Hematopoietic multipotent progenitor cell treated with erythropoietin and hydrocortisone succinate and interleukin-3 and kit ligand, for 8 days (in vitro differentiated cells): ENCODE results near the gene RIC8B.
"Not testable (repeated sequence)": the region's sequence is repeated elsewhere in the genome, so short reads cannot be mapped to it uniquely, and the experiment has no call there.

Source experiments
- DNase-seq: peaks from one replicate; pipeline ENCODE4 v3.0.0-alpha.2; 2015

The RIC8B gene, protein sequence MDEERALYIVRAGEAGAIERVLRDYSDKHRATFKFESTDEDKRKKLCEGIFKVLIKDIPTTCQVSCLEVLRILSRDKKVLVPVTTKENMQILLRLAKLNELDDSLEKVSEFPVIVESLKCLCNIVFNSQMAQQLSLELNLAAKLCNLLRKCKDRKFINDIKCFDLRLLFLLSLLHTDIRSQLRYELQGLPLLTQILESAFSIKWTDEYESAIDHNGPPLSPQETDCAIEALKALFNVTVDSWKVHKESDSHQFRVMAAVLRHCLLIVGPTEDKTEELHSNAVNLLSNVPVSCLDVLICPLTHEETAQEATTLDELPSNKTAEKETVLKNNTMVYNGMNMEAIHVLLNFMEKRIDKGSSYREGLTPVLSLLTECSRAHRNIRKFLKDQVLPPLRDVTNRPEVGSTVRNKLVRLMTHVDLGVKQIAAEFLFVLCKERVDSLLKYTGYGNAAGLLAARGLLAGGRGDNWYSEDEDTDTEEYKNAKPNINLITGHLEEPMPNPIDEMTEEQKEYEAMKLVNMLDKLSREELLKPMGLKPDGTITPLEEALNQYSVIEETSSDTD

DNA sequence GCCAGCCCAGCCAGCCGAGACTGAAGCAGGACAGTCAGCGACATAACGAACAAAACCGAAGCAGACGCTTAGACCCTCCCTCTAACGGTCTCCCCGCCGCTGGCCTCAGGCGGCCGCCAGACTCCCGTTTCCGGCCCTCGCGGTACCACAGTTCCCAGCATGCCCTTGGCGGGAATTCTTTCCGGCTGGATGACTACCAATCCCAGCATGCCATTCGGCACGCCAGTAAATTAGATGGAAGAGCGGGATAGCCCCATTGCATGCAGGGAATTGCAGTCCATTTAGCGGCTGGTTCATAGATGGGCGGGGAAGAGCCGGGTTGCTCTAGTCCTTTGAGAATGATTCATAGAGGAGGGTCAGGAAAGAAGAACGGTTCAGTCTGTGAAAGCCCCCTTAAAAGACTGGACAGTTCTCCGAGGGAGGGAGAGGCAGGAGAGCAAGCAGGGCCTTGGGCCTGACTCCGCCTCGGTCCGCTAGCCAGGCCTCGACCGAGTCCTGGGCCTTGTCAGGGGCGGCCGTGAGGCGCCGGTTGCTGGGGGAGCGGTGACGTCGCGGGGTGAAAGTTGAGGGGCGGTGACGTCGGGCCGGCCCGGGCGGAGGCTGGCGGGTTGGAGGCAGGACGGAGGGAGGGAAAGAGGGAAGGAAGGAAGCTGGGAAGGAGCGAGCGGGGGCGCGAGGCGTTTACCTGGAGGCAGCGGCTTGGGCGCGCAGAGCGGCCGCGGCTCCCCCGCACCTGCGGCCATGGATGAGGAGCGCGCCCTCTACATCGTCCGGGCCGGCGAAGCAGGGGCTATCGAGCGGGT is at the start of gene RIC8B:
TSS of gene RIC8B (plus strand) at position 678 of the 803 bp plus-strand sequence. CDS start at position 742, 64 bp downstream.
- peak; percentile 99 for DNase-seq

DNA sequence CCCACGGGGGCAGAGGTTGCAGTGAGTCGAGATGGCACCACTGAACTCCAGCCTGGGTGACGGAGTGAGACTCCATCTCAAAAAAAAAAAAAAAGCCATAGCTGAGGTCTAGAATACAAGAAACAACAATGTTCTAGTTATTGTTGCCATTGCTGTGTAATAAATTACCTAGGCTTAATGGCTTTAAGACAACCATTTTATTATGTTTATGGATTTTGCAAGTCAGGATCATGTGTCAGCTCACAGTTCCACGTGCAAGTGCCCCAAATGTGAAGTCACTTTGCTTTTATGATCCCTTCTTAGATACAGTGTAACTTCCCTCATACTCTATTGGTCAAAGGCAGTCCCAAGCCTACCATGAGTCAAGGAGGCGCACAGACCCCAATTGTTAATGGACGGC is 49.5 kb upstream of the RIC8B start:
- DNase-seq = no peak

DNA sequence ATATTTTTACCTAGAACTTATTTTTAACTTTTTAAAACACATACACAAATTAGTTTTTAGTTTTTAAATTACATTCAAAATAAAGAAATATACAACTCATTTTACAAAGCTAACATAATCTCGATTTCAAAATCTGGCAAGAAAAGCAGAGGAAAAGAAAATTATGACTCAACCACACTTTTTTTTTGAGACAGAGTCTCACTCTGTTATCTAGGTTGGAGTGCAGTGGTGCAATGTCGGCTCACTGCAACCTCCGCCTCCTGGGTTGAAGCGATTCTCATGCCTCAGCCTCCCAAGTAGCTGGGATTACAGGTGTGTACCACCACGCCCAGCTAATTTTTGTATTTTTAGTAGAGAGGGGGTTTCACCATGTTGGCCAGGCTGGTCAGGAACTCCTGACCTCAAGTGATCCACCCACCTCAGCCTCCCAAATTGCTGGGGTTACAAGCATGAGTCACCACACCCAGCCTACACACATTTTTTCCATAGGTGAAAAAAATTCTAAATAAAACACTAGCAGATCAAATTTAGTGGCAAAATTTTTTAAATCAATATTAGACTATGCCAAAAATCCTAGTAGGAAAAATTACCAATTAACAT is 47.8 kb upstream of the RIC8B start:
- not testable (repeated sequence) for DNase-seq

DNA sequence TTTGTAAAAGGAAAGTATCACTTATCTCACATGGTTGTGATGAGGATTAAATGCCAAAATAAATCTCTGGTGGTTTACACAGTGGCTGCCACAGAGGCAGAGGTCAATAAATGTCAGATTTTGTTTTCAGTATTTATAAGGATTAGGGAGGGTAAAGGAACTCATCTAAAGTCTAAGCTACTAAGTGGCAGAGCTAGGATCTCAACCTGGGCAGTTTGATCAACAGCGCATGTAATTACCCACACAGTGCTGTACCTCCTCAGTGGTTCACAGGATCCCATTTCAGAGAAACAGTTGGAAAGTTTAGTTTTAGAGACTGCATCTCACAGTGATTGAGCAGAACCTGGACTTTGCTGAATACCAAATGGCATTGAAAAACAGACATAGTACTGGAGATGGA is 44.9 kb upstream of the RIC8B start:
- no peak for DNase-seq

DNA sequence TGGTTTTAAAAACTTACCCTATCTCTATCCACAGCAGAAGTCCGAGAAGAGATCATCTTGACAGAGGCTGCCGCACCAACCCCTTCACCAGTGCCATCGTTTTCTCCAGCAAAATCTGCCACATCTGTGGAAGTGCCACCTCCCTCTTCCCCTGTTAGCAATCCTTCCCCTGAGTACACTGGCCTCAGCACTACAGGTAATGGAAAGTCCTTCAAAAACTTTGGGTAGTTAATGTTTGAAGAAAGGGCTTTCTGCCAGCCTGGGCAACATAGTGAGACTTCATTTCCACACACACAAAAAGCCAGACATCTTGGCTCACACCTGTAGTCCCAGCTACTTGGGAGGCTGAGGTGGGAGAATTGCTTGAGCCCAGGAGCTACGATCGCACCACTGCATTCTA is 41.6 kb upstream of the RIC8B start:
- DNase-seq = no peak

DNA sequence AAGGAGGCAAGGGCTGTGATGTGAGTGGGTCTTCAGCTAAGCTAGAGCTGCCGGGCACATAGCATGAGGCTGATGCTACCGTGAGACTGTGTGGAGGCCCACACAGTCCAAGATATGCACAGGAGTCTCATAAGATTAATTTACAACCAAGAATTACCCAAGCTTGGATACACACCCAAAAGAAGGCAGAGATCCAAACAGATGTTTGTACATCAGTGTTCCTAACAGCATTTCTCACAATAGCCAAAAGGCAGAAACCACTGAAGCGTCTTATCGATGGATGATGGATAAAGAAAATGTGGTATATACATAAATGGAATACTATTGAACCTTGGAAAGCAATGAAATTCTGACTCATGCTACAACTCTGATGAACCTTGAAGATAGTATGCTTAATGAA is 40.8 kb upstream of the RIC8B start:
- no peak for DNase-seq

DNA sequence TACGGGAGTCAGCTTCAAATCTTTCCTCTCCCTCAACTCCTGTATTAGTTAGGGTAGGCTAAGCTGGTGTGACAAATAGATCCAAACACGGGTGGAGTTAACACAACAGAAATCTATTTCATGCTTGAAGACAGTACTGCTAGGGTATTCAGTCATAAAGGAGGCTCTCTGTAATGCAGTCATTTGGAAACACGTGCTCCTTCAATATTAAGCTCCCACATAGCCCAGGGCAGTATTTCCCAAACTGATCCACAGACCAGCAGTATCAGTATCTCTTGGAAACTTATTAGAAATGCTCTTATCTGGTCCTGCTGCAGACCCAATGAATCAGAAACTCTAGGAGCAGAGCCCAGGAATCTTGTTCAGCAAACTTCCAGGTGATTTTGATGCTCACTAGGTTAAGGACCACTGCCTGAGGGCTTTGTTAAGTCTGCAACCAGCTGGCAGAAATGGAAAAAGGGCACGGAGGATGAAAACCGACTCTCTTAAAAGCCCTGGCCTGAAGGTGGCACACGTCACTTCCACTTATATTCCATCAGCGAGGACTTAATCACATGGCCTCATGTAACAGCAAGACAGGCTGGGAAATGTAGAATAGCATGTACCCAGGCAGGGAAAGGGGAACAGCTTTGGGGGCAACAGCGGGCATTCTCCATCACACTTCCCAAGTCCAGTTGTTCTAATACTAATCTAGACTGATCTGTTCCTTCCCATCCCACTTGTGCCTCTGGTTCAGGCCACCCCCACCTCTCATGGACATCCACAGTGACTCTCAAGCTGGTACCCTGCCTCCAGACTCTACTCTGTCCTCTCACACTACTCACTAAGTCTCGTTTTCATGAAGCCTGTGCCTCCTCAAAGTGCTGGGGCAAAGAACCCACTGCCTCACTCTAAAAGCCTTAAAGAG is 38.2 kb upstream of the RIC8B start:
- DNase-seq = peak; percentile 3

DNA sequence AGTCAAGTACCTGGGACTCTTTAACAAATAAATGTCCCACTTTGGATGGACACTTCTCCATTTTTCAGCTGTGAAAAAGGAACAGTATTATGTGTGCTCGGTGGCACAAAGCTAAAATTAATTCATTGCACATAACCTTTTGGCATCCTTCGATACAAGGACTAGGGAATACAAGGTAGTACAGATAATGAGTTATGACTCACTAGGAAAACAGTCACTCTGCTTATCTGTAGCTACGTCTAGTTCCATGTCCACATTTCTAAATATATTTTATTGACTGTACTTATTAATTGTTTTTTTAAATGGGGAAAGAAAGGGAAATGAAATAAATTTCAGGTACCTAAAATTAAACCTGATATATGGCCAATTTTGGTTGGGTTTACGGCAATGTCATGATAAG is 35.2 kb upstream of the RIC8B start:
- no peak for DNase-seq

DNA sequence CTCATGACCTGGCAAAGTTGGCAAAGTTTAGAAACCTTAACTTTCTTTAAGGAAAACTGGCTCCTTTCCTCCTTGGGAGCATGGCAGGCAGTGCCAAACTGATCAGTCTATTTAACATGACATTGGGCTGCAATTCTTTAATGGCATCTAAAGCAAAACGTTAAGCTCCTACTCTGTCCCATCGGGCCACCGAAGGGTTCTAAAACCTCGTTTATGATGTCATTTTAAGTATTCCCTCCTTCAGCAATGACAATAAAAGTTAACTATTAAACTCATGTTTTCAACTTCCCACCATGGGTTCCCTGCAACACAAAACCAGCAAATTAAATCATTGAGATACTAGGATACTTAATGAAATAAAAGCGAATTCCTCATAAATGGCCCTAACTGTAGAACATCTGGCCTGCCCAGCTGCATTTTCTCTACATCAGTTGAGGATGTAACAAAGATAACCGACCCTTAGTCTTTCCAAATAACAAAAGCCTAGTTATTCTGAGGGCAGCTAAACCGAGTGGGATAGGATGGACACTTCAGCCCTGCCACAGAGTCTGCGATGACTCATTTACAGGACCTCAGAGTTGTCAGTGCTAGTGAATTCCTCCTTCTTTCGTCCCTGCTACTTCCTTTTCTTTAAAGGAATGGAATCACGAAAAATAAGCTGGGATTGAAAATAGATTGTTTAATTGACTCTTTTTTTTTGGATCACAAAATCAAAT is 34.5 kb upstream of the RIC8B start:
- no peak for DNase-seq

DNA sequence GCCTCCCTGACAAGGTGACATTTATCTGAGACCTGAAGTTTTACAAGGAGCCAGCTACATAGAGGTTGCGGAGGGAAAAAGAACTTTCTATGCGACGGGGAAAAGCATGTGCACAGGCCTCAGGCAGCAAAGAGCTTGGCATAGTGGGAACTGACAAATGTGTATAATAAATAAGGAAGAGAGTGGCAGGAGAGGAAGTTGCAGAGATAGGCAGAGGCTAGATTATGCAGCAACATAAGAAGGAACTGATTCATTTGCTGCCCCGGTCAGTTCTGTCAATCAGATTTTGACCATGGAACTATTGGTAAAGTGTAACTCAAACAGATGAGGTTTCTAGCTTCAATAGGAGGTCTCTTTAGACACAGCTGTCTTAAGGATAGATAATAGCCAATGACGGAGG is 33.7 kb upstream of the RIC8B start:
- no peak for DNase-seq

DNA sequence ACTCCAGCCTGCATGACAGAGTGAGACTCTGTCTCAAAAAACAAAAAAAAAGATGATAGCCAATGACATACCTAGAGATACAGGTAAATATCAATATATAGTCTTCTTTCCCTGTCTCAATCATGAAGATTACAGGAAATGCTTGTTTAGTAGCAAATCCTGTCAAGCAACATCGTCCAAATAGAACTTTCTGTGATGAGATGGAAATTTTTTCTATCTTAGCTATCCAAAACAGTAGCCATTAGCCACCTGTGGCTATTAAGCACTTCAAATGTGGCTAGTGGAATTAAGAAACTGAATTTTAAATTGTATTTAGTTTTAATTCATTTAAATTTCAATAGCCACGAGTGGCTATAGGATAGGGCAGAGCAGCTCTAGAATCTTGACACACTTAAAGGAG is 33.2 kb upstream of the RIC8B start:
- DNase-seq = no peak

DNA sequence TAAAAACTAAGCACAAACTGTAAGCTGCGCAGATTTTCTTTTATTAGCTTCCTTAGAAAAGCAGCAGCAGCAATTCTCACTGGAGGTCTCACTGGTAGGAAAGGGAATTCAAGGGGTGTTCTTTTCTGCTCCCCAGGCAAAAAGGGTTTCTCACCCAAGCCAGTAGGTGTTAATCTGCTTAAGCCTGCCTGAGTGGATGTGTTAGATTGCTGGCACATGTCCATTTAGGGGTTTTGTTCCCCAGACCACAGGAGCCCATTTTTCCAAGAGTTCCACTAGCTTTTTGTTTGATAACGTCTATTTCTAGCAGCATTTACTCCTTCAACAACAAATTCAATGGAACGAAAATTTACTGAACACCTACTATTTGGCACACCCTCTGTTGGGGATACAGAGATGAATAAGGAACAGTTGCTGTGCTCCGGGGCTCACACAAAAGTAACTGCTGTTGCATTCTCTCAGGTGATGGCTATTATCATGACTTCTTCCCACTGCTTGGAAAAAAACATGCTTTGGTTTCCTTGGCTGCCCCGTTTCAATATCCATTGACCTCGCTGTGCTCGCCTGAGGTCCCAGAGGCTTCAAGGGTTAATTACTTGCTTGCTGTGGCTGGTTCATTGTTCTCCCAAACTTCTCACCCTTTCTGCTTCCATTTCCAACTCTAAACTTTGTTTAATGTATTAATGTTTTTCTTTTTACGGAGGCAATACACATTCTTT is 31.1 kb upstream of the RIC8B start:
- DNase-seq = no peak

DNA sequence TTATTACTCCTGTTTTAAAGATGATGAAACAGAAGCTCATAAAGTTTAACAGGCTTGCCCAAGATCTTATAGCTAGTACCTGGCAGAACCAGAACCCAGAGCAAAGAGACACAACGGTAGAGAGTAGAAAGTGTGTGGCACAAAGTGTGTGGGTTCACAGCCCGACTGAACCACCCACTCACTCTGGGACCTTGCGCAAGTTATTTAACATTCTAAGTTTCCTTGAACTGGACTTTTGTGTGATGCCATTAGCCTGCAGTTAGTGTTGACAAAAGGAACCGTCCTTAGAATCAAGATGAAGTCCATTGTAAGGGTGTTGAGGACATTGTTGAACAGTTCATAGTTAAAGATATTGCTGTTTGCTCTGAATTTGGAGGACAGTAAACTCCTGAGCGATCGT is 29.9 kb upstream of the RIC8B start:
- no peak for DNase-seq

DNA sequence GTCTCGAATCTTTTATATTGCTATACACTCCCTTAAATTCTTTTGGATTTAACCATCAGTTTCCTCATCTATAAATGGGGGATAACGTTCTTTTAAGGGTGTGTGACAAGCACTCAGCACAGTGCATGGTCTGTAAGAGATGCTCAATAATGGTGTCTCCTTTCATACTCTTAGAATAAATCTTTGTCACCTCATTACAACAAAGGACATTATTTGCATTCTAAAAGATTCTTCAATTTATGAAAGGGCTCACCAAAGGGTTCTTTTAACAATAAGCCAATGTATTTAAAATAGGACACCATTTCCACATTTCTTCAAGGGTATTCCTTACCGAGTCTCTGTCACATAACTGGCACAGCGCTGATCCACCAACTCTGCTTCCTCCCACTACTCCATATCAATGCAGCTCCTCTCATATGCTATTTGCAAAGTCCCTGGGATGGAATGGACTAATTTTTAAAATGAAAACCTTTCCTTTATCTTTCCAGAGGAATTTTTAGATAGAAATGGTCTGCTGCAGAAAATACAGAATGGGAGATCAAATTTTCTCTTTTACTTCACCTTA is 29.2 kb upstream of the RIC8B start:
- no peak for DNase-seq

DNA sequence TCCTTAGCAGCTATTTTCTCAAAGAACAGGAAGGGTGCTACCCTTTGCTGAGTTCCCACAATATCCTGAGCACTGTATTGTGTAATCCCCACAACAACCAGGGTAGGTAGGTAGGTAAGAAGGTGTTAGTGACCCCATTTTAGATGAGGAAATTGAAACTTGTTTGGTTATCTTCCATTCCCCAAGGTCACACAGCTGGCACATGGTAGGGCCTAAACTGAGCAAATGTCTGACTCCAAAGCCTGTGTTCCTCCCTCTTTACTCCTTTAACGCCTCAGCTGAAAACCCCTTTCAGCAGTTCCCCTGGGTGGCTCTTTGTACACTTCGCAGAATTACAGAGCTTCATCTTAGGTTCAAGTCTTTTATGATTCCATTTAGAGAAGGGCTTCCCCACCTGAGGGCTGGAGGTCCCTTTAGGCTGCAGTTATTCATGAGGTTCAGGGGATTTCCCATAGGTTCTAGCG is 26.5 kb upstream of the RIC8B start:
- no peak for DNase-seq

DNA sequence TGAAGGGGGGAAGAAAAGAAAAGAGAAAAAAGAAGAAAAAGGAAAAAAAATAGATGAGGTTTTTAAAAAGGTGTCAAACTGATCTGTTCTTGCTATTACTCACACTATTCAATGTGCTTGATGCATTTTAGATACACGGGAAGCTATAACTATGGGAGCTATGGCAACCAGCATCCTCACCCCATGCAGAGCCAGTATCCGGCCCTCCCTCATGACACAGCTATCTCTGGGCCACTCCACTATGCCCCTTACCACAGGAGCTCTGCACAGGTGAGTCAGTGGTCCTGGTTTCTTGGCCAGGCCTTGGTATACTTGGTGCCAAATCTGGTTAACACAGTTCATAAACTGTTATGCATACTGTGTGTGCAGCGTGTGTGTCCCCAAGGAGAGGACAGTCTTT is 24.0 kb upstream of the RIC8B start:
- DNase-seq = no peak

DNA sequence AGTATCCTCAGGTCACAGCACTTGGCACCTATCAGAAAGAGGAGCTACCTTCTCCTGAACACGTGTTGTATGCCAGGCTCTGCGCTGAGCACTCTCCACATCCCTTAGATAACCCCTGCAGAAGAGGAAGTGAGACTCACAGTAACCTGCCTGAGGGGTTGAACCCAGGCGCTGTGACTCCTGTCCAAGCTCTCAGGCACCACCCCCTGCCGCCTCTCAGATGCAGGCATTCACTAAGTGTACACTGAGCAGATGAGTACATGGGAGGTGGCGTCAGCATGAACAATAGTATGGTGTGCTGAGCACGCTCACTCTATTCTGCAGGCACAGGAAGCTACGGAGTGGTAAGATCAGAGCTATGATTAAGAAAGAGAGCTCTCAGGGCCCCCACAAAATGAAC is 21.0 kb upstream of the RIC8B start:
- no peak for DNase-seq

DNA sequence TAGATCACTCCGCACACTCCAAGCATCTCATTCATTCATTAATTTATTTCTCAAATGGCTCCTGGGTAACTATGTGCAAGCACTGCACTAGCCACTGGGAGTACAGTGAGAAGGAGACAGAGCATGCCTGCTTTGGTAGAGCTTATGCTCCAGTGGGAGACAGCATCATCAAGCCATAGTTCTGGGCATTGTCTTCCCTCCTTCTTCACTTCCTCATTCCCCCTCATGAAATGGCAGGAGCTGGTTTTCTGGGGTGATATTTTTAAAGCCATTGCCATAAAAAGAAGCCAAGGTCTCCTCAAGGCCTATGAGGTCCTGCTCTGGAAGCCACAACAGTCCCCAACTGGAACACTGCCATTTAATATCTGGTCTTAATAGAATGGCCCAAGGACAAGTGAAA is 20.2 kb upstream of the RIC8B start:
- DNase-seq = no peak

DNA sequence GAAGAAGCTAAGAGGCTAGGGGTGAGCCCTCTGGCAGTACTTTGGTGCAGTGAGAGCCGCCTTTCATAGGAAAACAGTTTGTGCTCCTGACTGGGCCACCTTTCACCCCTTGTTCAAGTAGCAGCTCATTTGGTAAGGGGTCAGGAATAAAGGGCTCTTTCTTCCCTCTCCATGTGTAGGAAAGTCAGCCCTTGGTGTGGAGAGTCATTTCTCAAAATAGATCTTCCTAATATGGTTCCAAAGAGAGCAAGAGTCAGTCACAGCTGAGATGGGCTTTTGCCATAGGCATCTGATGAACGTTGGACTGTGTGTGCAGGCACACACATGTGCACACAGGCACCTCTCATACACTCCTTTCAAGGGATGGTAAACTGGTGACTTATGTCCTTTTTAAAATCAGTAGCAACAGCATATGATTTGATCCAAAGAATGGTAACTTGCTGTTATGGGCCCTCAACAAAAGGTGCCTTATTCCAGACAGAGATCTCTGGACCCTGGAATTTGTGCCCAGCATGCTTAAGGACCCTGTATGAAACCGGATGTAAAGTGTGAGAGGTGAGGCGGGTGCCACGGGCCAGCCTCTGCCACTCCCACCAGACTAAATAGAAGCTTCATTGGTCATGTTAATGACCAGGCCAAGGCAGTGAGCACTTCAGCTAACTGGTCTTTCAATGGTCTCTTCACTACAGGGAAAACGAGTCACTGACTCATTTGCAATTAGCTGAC is 16.7 kb upstream of the RIC8B start:
- no peak for DNase-seq
